Sigmoid colon (tissue), 4 donors: Measurements from ENCODE around the gene MDP1.

Experiments
- EP300 ChIP-seq, 4 donors: sonication (generic); formaldehyde crosslinking; IDR thresholded peaks; one replicate each; pipeline ENCODE4 v1.6.1; 2017; ENCODE audit warnings: antibody characterized with exemption in 4 of 4
- POLR2A ChIP-seq, 2 donors: fragments of 450-650 bp; IDR thresholded peaks; one replicate each; pipeline ENCODE4 v1.6.1; 2016; ENCODE audit warnings: antibody characterized with exemption in 2 of 2, mild to moderate bottlenecking in 2 of 2, moderate library complexity in 2 of 2
- POLR2AphosphoS5 ChIP-seq, 4 donors: sonication (generic); formaldehyde crosslinking; IDR thresholded peaks; one replicate each; pipeline ENCODE4 v1.6.1; 2017; ENCODE audit warnings: antibody characterized with exemption in 4 of 4
- TF ChIP-seq, protein P1 (sequence below), 4 experiments: fragments of 450-650 bp in 3 of 4; fragments of 200-600 bp in 1 of 4; IDR thresholded peaks; one replicate each; pipeline ENCODE4 v1.5.1; 2016 to 2019; ENCODE audit warnings: antibody characterized with exemption in 4 of 4, mild to moderate bottlenecking in 3 of 4, moderate library complexity in 2 of 4

GRCh38 chr14:24233538-24233866 is 17.6 kb upstream of the MDP1 start:
- TF ChIP-seq POLR2A (IDR thresholded peaks at IDR 0.05) (no peak), POLR2AphosphoS5 (IDR thresholded peaks at IDR 0.05) (no peak), EP300 (IDR thresholded peaks at IDR 0.05) (no peak)
- TF ChIP-seq, protein P1, sequence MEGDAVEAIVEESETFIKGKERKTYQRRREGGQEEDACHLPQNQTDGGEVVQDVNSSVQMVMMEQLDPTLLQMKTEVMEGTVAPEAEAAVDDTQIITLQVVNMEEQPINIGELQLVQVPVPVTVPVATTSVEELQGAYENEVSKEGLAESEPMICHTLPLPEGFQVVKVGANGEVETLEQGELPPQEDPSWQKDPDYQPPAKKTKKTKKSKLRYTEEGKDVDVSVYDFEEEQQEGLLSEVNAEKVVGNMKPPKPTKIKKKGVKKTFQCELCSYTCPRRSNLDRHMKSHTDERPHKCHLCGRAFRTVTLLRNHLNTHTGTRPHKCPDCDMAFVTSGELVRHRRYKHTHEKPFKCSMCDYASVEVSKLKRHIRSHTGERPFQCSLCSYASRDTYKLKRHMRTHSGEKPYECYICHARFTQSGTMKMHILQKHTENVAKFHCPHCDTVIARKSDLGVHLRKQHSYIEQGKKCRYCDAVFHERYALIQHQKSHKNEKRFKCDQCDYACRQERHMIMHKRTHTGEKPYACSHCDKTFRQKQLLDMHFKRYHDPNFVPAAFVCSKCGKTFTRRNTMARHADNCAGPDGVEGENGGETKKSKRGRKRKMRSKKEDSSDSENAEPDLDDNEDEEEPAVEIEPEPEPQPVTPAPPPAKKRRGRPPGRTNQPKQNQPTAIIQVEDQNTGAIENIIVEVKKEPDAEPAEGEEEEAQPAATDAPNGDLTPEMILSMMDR (IDR thresholded peaks at IDR 0.05) = no peak
